Activated T-helper 9 cell treated with anti-CD3 and anti-CD28 coated beads, Interleukin-2, amount 50 U/mL, for 16 hours (primary cell): ENCODE results near the gene RAF1.
"Not testable (repeated sequence)": the region's sequence is repeated elsewhere in the genome, so short reads cannot be mapped to it uniquely, and the experiment has no call there.

Source experiments
- DNase-seq: peaks from one replicate; pipeline ENCODE4 v3.0.0-alpha.2; 2020; ENCODE audit warnings: low read depth

The RAF1 gene

GRCh38 chr3:12558706-12559105, 105.2 kb downstream of the RAF1 start:
- DNase-seq = no peak

- DNase-seq = no peak
Observed at GRCh38 chr3:12557473-12558100, 106.3 kb downstream of the RAF1 start.

GRCh38 chr3:12556690-12557472, 107.0 kb downstream of the RAF1 start, which contains the start of gene MKRN2:
Gene MKRN2 (plus strand): TSS chr3:12557087. CDS start chr3:12557151, 64 bp downstream.
- DNase-seq = peak; percentile 79

GRCh38 chr3:12556314-12556689, 107.6 kb downstream of the RAF1 start:
- no peak for DNase-seq

- DNase-seq = no peak
Observed at GRCh38 chr3:12553921-12554391, 110.0 kb downstream of the RAF1 start.

- DNase-seq = no peak
Observed at GRCh38 chr3:12549971-12550760, 113.8 kb downstream of the RAF1 start.

- DNase-seq = no peak
Observed at GRCh38 chr3:12545473-12545791, 118.5 kb downstream of the RAF1 start, which contains the start of gene MKRN2OS. Gene MKRN2OS (minus strand): TSS chr3:12545499. CDS start chr3:12545464, 35 bp downstream.

- DNase-seq = no peak
Observed at GRCh38 chr3:12544652-12545472, 119.1 kb downstream of the RAF1 start.

- not testable (repeated sequence) for DNase-seq
Observed at GRCh38 chr3:12543497-12543896, 120.4 kb downstream of the RAF1 start.

GRCh38 chr3:12541625-12542024, 122.3 kb downstream of the RAF1 start:
- DNase-seq = no peak

- DNase-seq = no peak
Observed at GRCh38 chr3:12536423-12536822, 127.5 kb downstream of the RAF1 start.
